Spleen (tissue), 7 donors: ENCODE measurements around the gene OMP.

Source experiments
- CTCF ChIP-seq, 11 experiments: fragments of 200-600 bp in 7 of 11; fragments of 450-650 bp in 4 of 11; sonication (generic) in 4 of 11; IDR thresholded peaks in 8 of 11; conservative IDR thresholded peaks in 3 of 11; 1 replicate in 7 of 11; 2 replicates in 4 of 11; pipeline versions ENCODE4 v1.4.0 to v1.8.0; 2016 to 2021; ENCODE audit warnings: antibody characterized with exemption in 11 of 11, inconsistent platforms in 4 of 11, mild to moderate bottlenecking in 1 of 11
- POLR2A ChIP-seq, 3 donors: fragments of 450-650 bp; IDR thresholded peaks; one replicate each; pipeline ENCODE4 v1.5.1; 2017; ENCODE audit warnings: antibody characterized with exemption in 3 of 3, mild to moderate bottlenecking in 1 of 3
- donor health status: DM: no; HTN: no; CAD: no; lungs with moderate emphysema.
- donor health status: DM: no; HTN: no; CAD: no.
- donor health status: DM: no; HTN: no; CAD: no.

GRCh38 chr11:77084581-77085191 is 18.0 kb upstream of the OMP start:
- TF ChIP-seq CTCF (IDR thresholded peaks at IDR 0.05 in 8 of 11, conservative IDR thresholded peaks at IDR 0.05 in 3 of 11) (no peak), POLR2A (IDR thresholded peaks at IDR 0.05) (no peak)
